HepG2 (cell line): ENCODE measurements around the gene GON7. TPM values are rescaled to one million over a fixed set of nuclear protein-coding genes. Genes with fewer than 3 reads are reported as not detected.

Experiments
- ATAC-seq: fragments of 200-7000 bp; cut with Tn5 transposase; 3 replicates; pipeline ENCODE4 v1.9.1; 2020; ENCODE audit warnings: mild to moderate bottlenecking, moderate library complexity
- BruUV-seq: library from RNA; stranded (reverse); fragments of 400-500 nt; replicated peaks from 2 replicates; lab custom pipeline; 2021; lab: Mats Ljungman, UMichigan
- CTCF ChIA-PET: fragments of 300-600 bp; formaldehyde crosslinking; extraction: SDS; loops from one replicate; lab custom pipeline; 2021; ENCODE audit warnings: low total read pairs, inconsistent platforms, low intra/inter-chr PET ratio; lab: Yijun Ruan, JAX
- POLR2A ChIA-PET: fragments of 350-600 bp; sonication (Branson Sonifier 250); formaldehyde crosslinking; loops from one replicate; lab custom pipeline; 2020; ENCODE audit warnings: antibody characterized with exemption, inconsistent platforms; lab: Yijun Ruan, JAX
- DNase-seq: peaks from one replicate; pipeline ENCODE4 v3.0.0-alpha.2; 2015; ENCODE audit warnings: low spot score
- FAIRE-seq: peaks from 3 replicates; lab custom pipeline; 2011; peaks lifted over from hg19 to GRCh38; lab: Jason Lieb, UNC
- H2AFZ ChIP-seq: one replicate; pipeline ENCODE4 v1.6.1; 2011; ENCODE audit warnings: low read length, inconsistent platforms
- H3K27ac ChIP-seq: fragments of 300-600 bp; 3 replicates; pipeline ENCODE4 v1.8.0; 2011; ENCODE audit warnings: mixed run types, mild to moderate bottlenecking, mixed read lengths, low read length, inconsistent platforms; ENCODE audit not compliant: insufficient read depth; ENCODE audit errors: extremely low read length
- H3K27me3 ChIP-seq, 2 experiments: fragments of 200-600 bp in 1 of 2; 2 replicates in 1 of 2; 3 replicates in 1 of 2; pipeline versions ENCODE4 v1.6.0 to v1.8.0; 2011; ENCODE audit warnings: low read length in 2 of 2, mild to moderate bottlenecking in 2 of 2, moderate library complexity in 2 of 2, inconsistent platforms in 1 of 2; ENCODE audit not compliant: insufficient read depth in 2 of 2, control insufficient read depth in 1 of 2
- H3K36me3 ChIP-seq, 2 experiments: fragments of 200-600 bp in 1 of 2; replicated peaks in 1 of 2; 2 replicates in 1 of 2; 3 replicates in 1 of 2; pipeline versions ENCODE4 v1.5.1 to v1.8.0; 2011; ENCODE audit warnings: low read length in 2 of 2, inconsistent platforms in 1 of 2; ENCODE audit not compliant: insufficient read depth in 2 of 2, control insufficient read depth in 1 of 2
- H3K4me1 ChIP-seq: 2 replicates; pipeline ENCODE4 v1.5.1; 2012; ENCODE audit warnings: low read length, inconsistent platforms; ENCODE audit not compliant: insufficient read depth
- H3K4me2 ChIP-seq: 2 replicates; pipeline ENCODE4 v1.6.0; 2011; ENCODE audit warnings: low read depth, low read length, inconsistent platforms
- H3K4me3 ChIP-seq, 3 experiments: fragments of 200-600 bp in 1 of 3; sonication (generic), shearing (Covaris generic) in 1 of 3; replicated peaks in 1 of 3; 2 replicates each; pipeline ENCODE4 v1.5.1; 2011 to 2016; ENCODE audit warnings: low read length in 3 of 3, inconsistent platforms in 2 of 3, low read depth in 2 of 3, mild to moderate bottlenecking in 2 of 3, control low read depth in 1 of 3, mixed read lengths in 1 of 3; ENCODE audit not compliant: insufficient read depth in 1 of 3
- H3K79me2 ChIP-seq: one replicate; pipeline ENCODE4 v1.6.1; 2011; ENCODE audit warnings: low read length, inconsistent platforms; ENCODE audit not compliant: insufficient read depth
- H3K9ac ChIP-seq: 2 replicates; pipeline ENCODE4 v1.6.0; 2011; ENCODE audit warnings: mild to moderate bottlenecking, low read depth, low read length, inconsistent platforms; ENCODE audit not compliant: insufficient read depth
- H3K9me3 ChIP-seq: 2 replicates; pipeline ENCODE4 v1.5.1; 2012; ENCODE audit warnings: mild to moderate bottlenecking, low read length
- H4K20me1 ChIP-seq: 2 replicates; pipeline ENCODE4 v1.6.0; 2011; ENCODE audit warnings: inconsistent platforms, mild to moderate bottlenecking, low read length, moderate library complexity; ENCODE audit not compliant: insufficient read depth
- NR2C2 ChIP-seq: sonication (generic); formaldehyde crosslinking; IDR thresholded peaks from 2 replicates; pipeline ENCODE4 v1.4.0; 2020; ENCODE audit warnings: missing genetic modification reagents, mild to moderate bottlenecking, moderate library complexity, borderline replicate concordance
- PLRG1 ChIP-seq: fragments of 450-650 bp; conservative IDR thresholded peaks from 2 replicates; pipeline ENCODE4 v1.6.1; 2016
- POLR2AphosphoS2 ChIP-seq: IDR thresholded peaks from 2 replicates; pipeline ENCODE4 v1.6.1; 2011; ENCODE audit warnings: low read depth, low read length, improper control_type of control experiment
- SALL2 ChIP-seq: sonication (generic); formaldehyde crosslinking; IDR thresholded peaks from 2 replicates; pipeline ENCODE4 v1.8.1; 2023; ENCODE audit warnings: mild to moderate bottlenecking, missing genetic modification reagents, inconsistent platforms
- ZNF296 ChIP-seq: sonication (generic); formaldehyde crosslinking; conservative IDR thresholded peaks from 2 replicates; pipeline ENCODE4 v1.5.0; 2020; ENCODE audit warnings: mild to moderate bottlenecking, missing genetic modification reagents
- ZNF530 ChIP-seq: sonication (generic); formaldehyde crosslinking; IDR thresholded peaks from 2 replicates; pipeline ENCODE4 v1.5.0; 2020; ENCODE audit warnings: low read depth, mild to moderate bottlenecking, missing genetic modification reagents
- ZNF562 ChIP-seq: sonication (generic); formaldehyde crosslinking; IDR thresholded peaks from 2 replicates; pipeline ENCODE4 v1.8.0; 2022; ENCODE audit warnings: missing genetic modification reagents, borderline replicate concordance
- WGBS: methylation state at CpG from one replicate; pipeline ENCODE4 v1.1.6; 2017; ENCODE audit warnings: low lambda C conversion rate; 5-methylcytosine and 5-hydroxymethylcytosine counted together
- in situ Hi-C: cut with HindIII; loops from 2 replicates; pipeline ENCODE4 v1.10.0; 2017; ENCODE audit warnings: low pct_unique_long_range_greater_than_20kb; ENCODE audit not compliant: extremely low pct_ligation_motif_present
- intact Hi-C: fragments of 100-400 bp; cut with micrococcal nuclease; formaldehyde crosslinking; loops from one replicate; pipeline ENCODE4 v1.10.0; 2022; ENCODE audit not compliant: unreplicated experiment
- polyA plus RNA-seq, 8 experiments: library from polyadenylated mRNA; depleted of rRNA in 3 of 8; stranded (reverse) in 7 of 8; unstranded in 1 of 8; fragments of >200 nt; fragmentation: Illumina TruSeq in 4 of 8; extraction: Trizol in 4 of 8; gene quantifications; 2 replicates each; pipeline versions ENCODE4 v1.2.1 to v1.2.3, GENCODE V29; 2011 to 2016; ENCODE audit warnings: low read depth in 4 of 8, missing spikeins in 1 of 8, mixed read lengths in 1 of 8; ENCODE audit not compliant: insufficient read depth in 1 of 8
- total RNA-seq, 5 experiments: library from RNA; depleted of rRNA; stranded (reverse); fragments of >200 nt; fragmentation: Illumina TruSeq; extraction: Trizol; gene quantifications; 2 replicates each; pipeline ENCODE4 v1.2.3, GENCODE V29; 2016; ENCODE audit warnings: low read depth in 1 of 5
- TF ChIP-seq, protein P1 (sequence below): sonication (generic); formaldehyde crosslinking; IDR thresholded peaks from 2 replicates; pipeline ENCODE4 v1.4.0; 2020; ENCODE audit warnings: missing genetic modification reagents, borderline replicate concordance
- TF ChIP-seq, protein P2 (sequence below), 2 experiments: fragments of 450-650 bp in 1 of 2; sonication (generic) in 1 of 2; formaldehyde crosslinking; IDR thresholded peaks; 2 replicates each; pipeline versions ENCODE4 v1.5.0 to v1.8.0; 2020 to 2022; ENCODE audit warnings: mild to moderate bottlenecking in 1 of 2, missing genetic modification reagents in 1 of 2
- TF ChIP-seq, protein P3 (sequence below): sonication (generic); formaldehyde crosslinking; IDR thresholded peaks from 2 replicates; pipeline ENCODE4 v1.4.0; 2020; ENCODE audit warnings: missing genetic modification reagents
- TF ChIP-seq, protein P4 (sequence below): sonication (generic); formaldehyde crosslinking; IDR thresholded peaks from 2 replicates; pipeline ENCODE4 v1.4.0; 2020; ENCODE audit warnings: missing genetic modification reagents

GON7 gene
- total and polyA plus RNA-seq, 2 of the 13 experiments (the other 11 are each of a cell fraction or from before 2014, with no cell fraction given), result 11.9 to 28.0 TPM

DNA sequence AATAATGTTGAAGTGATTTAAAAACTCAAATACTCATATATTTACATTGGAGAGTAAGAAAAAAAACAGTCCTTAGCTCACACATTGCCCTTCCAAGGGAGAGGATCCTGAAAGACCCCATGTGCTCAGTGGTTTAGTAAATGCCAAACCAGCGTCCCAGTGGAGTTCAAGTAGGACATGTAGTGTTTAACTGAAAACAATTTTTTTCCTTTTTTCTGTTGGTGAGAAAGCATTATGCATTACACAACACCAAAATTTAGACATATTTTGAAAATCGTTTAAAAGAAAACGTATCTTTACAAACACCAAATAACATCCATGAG lies 33.8 kb upstream of the GON7 start:
- H3K79me2 ChIP-seq, result no peaks in the 10 kb centered on the region
- H3K9me3 ChIP-seq, result no peaks in the 10 kb centered on the region
- no peaks in the 10 kb centered on the region for H3K27me3 ChIP-seq
- no peak overlapping the region for H3K27ac ChIP-seq
- intact Hi-C loops (no loop called here), in situ Hi-C loops (no loop called here)
- H3K4me3 ChIP-seq, result no peak overlapping the region
- no peak overlapping the region for H3K9ac ChIP-seq
- POLR2A ChIA-PET, result interaction anchor here (0.6 kb wide), 1 partner anchor 56 kb away, joined by 3 read pairs; the partner anchor contains the start of gene MOAP1
- WGBS, result 97% methylated on average over 3 of the region's 3 CpGs
- peaks cover 3% of the 10 kb centered on the region; the same call in 1 of the 2 replicates for H3K4me1 ChIP-seq
- BruUV-seq, result no TSS peak
- H3K4me2 ChIP-seq, result no peak overlapping the region
- no peak for TF ChIP-seq PLRG1
- TF ChIP-seq ZNF296 (CRISPR knock-in tag), result no peak
- TF ChIP-seq ZNF530 (CRISPR knock-in tag), result no peak
- TF ChIP-seq, protein P1, sequence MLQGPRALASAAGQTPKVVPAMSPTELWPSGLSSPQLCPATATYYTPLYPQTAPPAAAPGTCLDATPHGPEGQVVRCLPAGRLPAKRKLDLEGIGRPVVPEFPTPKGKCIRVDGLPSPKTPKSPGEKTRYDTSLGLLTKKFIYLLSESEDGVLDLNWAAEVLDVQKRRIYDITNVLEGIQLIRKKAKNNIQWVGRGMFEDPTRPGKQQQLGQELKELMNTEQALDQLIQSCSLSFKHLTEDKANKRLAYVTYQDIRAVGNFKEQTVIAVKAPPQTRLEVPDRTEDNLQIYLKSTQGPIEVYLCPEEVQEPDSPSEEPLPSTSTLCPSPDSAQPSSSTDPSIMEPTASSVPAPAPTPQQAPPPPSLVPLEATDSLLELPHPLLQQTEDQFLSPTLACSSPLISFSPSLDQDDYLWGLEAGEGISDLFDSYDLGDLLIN (CRISPR knock-in tag), result no peak
- no peak for TF ChIP-seq SALL2
- TF ChIP-seq, protein P2, sequence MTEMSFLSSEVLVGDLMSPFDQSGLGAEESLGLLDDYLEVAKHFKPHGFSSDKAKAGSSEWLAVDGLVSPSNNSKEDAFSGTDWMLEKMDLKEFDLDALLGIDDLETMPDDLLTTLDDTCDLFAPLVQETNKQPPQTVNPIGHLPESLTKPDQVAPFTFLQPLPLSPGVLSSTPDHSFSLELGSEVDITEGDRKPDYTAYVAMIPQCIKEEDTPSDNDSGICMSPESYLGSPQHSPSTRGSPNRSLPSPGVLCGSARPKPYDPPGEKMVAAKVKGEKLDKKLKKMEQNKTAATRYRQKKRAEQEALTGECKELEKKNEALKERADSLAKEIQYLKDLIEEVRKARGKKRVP (CRISPR knock-in tag; IDR thresholded peaks at IDR 0.05), result no peak
- no peak for TF ChIP-seq NR2C2 (CRISPR knock-in tag)
- TF ChIP-seq, protein P3, sequence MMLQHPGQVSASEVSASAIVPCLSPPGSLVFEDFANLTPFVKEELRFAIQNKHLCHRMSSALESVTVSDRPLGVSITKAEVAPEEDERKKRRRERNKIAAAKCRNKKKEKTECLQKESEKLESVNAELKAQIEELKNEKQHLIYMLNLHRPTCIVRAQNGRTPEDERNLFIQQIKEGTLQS (CRISPR knock-in tag), result no peak
- TF ChIP-seq, protein P4, sequence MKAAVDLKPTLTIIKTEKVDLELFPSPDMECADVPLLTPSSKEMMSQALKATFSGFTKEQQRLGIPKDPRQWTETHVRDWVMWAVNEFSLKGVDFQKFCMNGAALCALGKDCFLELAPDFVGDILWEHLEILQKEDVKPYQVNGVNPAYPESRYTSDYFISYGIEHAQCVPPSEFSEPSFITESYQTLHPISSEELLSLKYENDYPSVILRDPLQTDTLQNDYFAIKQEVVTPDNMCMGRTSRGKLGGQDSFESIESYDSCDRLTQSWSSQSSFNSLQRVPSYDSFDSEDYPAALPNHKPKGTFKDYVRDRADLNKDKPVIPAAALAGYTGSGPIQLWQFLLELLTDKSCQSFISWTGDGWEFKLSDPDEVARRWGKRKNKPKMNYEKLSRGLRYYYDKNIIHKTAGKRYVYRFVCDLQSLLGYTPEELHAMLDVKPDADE, result no peak
- no peak for TF ChIP-seq POLR2AphosphoS2
- no peak for TF ChIP-seq ZNF562 (CRISPR knock-in tag)
- peaks cover 11 to 30% of the 10 kb centered on the region in 2 experiments for H3K36me3 ChIP-seq
- H4K20me1 ChIP-seq, result no peaks in the 10 kb centered on the region
- FAIRE-seq (no peak), ATAC-seq (no peak), DNase-seq (no peak)
- CTCF ChIA-PET, result no interaction called here
- no peak overlapping the region for H2AFZ ChIP-seq
